ENCODE data around the gene HVCN1.
A peak's percentile ranks its signal among the peaks of the same experiment; 100 is the strongest.
"Not testable (repeated sequence)": the region's sequence is repeated elsewhere in the genome, so short reads cannot be mapped to it uniquely, and the experiment has no call there.

Gene HVCN1

GRCh38 chr12:110688446-110689280 is at the start of gene HVCN1:
Gene HVCN1 (minus strand): TSS chr12:110689115. CDS start chr12:110683245, 5,870 bp downstream.
- DNase-seq (ENCODE audit: low spot score) = no peak

- no peak for DNase-seq (ENCODE audit: low spot score)
These were observed 48.6 kb upstream of the HVCN1 start for GRCh38 chr12:110737532-110737931.

GRCh38 chr12:110737016-110737415 is 48.1 kb upstream of the HVCN1 start:
- DNase-seq (ENCODE audit: low spot score) = not testable (repeated sequence)

GRCh38 chr12:110733900-110734299 is 45.0 kb upstream of the HVCN1 start:
- DNase-seq (ENCODE audit: low spot score) = no peak

GRCh38 chr12:110733089-110733715 is 44.3 kb upstream of the HVCN1 start:
- DNase-seq (ENCODE audit: low spot score) = peak; percentile 34

GRCh38 chr12:110732572-110732971 is 43.7 kb upstream of the HVCN1 start:
- DNase-seq (ENCODE audit: low spot score) = no peak

GRCh38 chr12:110731479-110731878 is 42.6 kb upstream of the HVCN1 start:
- no peak for DNase-seq (ENCODE audit: low spot score)

- DNase-seq (ENCODE audit: low spot score) = no peak
These were observed 39.7 kb upstream of the HVCN1 start for GRCh38 chr12:110728628-110729027.

GRCh38 chr12:110726708-110727369 is 37.9 kb upstream of the HVCN1 start:
- no peak for DNase-seq (ENCODE audit: low spot score)

- DNase-seq (ENCODE audit: low spot score) = no peak
These were observed 37.1 kb upstream of the HVCN1 start for GRCh38 chr12:110726028-110726427.

- no peak for DNase-seq (ENCODE audit: low spot score)
These were observed 36.4 kb upstream of the HVCN1 start for GRCh38 chr12:110725267-110725666.

GRCh38 chr12:110722892-110723291 is 34.0 kb upstream of the HVCN1 start:
- not testable (repeated sequence) for DNase-seq (ENCODE audit: low spot score)

GRCh38 chr12:110721570-110721969 is 32.7 kb upstream of the HVCN1 start:
- DNase-seq (ENCODE audit: low spot score) = no peak

GRCh38 chr12:110720516-110720915 is 31.6 kb upstream of the HVCN1 start:
- no peak for DNase-seq (ENCODE audit: low spot score)

GRCh38 chr12:110718222-110718908 is 29.4 kb upstream of the HVCN1 start:
- DNase-seq (ENCODE audit: low spot score) = no peak

- DNase-seq (ENCODE audit: low spot score) = no peak
These were observed 28.1 kb upstream of the HVCN1 start for GRCh38 chr12:110717037-110717436.

GRCh38 chr12:110708917-110709316 is 20.0 kb upstream of the HVCN1 start:
- no peak for DNase-seq (ENCODE audit: low spot score)

GRCh38 chr12:110705309-110705708 is 16.4 kb upstream of the HVCN1 start:
- no peak for DNase-seq (ENCODE audit: low spot score)

- DNase-seq (ENCODE audit: low spot score) = no peak
These were observed 15.8 kb upstream of the HVCN1 start for GRCh38 chr12:110704750-110705149.

- no peak for DNase-seq (ENCODE audit: low spot score)
These were observed 15.3 kb upstream of the HVCN1 start for GRCh38 chr12:110704231-110704630.

GRCh38 chr12:110702081-110702480 is 13.2 kb upstream of the HVCN1 start:
- DNase-seq (ENCODE audit: low spot score) = no peak

All from pons (tissue), 1 donor.